HG03575 (cell line): ENCODE results near the gene CCDC183.
"Not testable (repeated sequence)": the region's sequence is repeated elsewhere in the genome, so short reads cannot be mapped to it uniquely, and the experiment has no call there.

Source experiments
- ATAC-seq: cut with Tn5 transposase; IDR thresholded peaks from one replicate; pipeline ENCODE4 v1.9.1; 2021; ENCODE audit not compliant: unreplicated experiment, insufficient number of reproducible peaks, low FRiP score; ENCODE audit errors: extremely low read depth

CCDC183 gene

DNA sequence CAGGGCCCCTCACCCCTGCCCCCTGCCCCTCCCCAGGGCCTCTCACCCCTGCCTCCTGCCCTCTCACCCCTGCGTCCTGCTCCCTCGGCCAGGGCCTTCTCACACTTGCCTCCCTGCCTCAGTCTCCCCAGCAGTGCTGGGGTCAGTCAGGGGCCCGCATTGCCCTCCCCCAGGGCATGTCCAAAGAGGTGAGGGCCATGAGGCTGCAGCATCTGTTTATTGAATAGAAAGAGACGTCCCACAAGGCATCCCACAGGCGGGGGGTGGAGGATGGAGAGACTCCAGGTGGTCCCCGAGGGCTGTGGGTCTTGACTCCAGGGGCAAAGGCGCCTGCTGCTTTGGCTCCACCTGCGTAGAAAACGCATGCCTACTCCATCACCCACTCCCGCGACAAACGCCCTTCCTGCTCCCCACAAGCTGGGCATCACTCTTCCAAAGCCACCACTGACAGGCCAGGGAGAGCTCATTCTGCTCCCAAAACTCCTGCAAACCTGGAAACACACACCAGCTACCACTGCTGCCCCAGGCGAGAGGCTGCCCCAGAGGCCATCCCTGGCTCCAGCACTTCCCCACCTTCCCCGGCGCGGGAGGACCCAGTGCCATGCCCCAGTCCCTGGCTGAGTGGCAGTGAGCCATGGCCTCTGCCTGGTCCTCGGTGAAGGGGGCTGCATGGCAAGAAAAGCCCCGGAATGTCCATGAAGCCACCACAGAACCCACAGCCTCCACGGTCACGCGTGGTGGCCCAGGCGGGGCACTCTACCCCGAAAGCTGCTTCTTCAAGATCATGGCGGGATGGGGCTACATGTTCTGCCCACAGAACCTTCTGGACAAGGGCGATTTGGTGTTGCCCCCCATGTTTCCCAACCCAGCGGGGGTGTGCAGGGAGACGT, 36.5 kb upstream of the CCDC183 start:
- ATAC-seq, result no peak

DNA sequence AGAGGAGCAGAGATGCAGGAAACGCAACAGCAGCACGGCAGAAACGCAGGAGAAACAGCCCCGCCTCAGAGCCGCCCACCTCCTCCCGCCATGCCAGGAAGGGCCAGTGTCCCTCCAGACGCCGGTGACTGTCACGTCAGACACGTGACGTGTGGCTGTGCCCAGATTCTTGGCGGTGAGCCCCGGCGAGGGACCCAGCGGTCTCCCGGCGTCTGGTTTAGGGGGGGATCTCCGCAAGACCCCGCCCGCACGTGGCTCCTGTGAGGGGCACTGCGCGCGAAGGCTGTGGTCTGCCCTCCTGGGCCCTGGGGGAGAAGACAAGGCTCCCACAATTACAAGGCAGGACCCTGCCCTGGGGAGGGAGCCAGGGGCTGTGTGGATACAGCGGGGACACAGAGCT, 35.7 kb upstream of the CCDC183 start:
- no peak for ATAC-seq

DNA sequence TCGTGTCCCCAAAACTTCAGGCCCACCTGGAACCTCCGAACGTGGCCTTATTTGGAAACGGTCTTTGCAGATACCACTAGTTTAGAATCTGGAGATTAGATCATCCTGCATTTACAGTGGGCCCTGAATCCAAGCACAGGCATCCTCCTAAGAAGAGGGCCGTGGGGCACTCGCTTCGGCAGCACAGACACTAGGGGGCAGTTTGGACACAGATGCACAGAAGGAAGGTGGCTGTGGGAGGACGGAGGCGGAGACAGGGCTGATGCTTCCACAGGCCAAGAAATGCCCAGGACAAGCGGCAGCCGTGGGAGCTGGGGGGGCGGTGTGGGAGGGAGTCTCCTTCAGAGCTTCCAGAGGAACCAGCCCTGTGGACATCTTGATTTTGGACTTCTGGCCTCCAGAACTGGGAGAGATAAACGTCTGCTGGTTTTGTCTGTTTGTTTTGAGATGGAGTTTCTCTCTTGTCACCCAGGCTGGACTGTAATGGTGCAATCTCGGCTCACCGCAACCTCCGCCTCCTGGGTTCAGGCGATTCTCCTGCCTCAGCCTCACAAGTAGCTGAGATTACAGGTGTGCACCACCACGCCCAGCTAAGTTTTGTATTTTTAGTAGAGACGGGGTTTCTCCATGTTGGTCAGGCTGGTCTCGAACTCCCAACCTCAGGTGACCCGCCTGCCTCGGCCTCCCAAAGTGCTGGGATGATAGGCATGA, 35.1 kb upstream of the CCDC183 start:
- not testable (repeated sequence) for ATAC-seq

DNA sequence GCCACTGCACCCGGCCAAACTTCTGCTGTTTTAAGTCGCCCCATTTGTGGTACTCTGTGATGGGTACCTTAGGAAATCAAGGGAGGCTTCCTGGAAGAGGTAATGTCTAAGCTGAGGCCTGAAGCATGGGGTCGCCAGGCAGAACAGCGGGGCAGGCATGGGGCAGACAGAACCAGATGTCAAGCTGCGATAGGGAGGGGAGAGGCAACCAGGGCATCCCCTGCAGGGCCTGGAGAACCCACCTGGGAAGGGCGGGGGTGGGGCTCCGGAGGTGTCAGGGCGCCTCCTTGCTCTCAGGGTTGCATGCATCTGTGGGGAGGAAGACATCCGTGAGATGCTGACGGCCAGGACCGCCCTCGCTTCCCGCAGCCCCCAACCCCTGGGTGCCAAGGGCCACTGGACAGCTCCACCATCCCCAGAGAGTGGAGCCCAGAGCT, 34.6 kb upstream of the CCDC183 start:
- no peak for ATAC-seq

DNA sequence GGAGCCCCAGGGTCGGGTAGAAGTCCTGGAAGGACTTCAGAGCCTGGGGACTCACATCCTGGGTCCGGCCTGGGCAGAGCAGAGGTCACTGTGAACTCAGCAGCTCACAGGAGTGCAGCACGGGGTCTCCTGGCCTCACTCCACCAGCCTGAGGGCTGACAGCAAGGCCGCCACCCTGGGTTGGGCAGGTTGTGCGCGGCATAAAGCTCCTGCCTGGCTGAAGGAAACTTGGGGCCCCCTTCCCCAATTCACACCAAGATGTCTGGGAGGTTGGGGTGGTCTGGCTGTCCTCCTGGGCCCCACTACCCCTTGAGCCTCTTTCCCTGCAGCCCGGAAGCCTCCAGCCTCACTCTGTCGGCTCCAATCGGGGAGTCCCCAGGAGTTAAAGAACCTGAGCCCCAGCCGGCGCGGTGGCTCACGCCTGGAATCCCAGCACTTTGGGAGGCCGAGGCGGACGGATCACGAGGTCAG, 33.9 kb upstream of the CCDC183 start:
- no peak for ATAC-seq

DNA sequence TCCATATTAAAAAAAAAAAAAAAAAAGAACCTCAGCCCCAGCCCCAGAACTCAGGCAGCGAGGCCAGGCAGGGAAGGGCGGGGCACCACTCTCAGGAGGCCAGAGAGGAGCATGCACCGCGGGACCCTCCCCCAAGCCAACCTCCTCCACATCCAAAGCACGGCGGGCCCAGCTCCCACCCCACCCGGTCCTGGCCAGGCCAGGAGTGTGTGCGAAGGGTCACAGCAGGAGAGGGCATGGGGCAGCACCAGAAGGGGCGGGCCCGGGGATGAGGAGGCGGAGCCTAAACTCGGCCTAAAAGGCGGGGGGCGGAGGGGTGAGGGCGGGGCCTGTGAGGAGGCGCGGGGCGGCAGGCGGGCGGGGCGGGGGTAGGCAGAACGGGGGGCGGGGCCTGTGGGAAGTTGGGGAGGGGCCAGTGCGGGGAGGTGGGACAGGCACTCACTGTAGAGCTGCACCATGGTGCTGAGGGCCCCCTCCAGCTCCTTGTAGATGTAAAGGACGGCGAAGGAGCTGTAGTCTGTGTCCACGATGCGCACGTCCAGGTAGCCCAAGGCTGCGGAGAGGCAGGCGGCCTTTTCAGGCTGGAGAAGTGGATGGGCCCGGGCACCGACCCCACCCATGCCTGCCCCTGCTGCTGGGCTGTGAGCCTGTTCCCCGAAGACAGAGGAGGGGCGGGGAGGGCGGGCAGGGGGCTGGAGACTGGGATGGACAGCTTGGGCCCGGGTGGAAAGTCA, 33.1 kb upstream of the CCDC183 start:
- no peak for ATAC-seq

DNA sequence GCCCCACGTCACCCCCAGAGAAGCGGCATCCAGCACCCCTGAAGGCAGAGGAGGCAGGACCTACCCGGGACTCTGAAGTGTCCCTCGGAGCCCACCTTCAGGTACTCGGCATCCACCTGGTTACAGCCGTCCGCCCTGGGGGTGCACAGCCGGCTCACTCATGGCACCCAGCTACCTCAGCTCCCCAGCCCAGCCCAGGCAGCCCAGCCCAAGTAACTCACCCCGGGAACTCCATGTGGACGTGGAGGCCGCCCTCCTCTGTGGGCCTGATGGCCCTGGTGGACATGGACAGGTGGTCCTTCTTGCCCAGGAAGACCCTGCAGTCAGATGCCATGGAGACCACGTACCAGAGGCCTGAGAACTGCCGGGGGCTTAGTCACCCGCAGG, 32.5 kb upstream of the CCDC183 start:
- ATAC-seq, result no peak

DNA sequence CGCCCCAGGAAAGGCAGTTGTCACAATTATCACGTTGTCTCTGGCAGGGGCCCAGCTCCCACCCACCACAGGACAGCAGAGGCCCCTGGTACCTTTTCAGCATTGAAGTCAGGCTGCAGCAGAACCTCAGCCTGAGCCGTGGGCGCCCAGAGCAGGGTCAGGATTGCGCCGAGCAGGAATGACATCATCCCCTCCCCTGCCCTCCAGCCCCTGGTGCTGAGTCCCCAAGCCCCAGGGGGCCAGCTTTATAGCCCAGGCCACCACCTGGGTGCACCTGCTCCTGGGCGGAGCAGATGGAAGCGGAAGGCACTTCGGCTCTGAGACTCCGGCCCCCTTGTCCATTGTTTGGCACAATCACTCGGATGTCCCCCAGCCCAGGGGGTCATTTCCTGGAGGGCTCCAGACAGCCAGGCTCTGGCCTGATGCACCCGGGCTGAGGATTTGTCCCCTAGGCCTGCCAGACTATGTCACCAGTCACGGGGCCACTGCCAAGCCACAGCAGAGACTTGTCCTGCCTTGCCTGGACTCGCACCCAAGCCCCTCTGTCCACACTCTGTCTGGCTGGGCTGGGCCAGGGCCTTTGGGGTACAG, 31.7 kb upstream of the CCDC183 start, which contains the start of gene LCN15:
LCN15 (minus strand) TSS at position 218 of the 591 bp plus-strand sequence; CDS start at position 188, 30 bp downstream.
- no peak for ATAC-seq

DNA sequence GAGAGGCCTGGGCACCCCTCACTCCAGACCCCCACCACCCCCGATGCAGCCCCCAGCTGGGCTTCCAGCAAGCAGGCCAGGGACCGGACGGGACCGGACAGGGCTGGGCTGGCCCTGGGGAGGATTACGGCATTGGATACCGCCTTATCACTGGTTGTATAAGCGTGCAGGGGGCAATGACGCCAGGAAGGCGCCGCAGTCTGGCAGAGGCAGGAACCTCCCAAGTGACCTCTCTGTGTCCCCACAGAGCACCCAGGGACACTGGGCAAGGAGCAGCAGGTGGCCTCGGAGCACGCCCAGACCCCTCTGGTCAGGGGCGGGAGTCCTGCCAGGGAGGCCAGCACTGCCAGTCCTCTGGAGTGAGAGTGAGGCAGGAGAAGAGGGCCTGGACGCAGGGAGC, 31.1 kb upstream of the CCDC183 start:
- ATAC-seq, result no peak

DNA sequence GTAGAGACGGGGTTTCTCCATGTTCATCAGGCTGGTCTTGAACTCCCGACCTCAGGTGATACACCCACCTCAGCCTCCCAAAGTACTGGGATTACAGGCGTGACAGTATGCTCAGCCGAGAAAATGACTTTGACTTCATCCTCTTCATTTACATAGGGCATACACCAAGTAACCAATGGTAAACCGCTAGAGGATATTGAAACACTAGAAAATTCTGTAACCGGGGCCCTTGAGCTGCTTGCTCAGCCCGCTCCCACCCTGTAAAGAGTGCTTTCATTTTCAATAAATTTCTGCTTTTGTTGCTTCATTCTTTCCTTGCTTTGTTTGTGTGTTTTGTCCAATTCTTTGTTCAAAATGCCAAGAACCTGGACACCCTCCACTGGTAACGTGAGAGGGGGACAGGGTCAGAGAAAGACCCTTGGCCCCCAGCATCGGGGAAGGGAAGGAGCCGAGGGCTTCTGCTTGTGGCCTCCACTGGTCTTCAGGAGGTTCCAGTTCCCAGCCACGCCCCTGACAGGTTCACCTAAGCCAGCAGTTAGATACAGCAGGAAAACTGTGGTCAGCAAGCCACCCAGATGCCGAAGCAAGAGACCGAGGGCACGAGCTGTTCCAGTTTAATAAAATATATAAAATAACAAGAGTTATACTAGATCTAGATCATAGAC, 30.3 kb upstream of the CCDC183 start:
- not testable (repeated sequence) for ATAC-seq

DNA sequence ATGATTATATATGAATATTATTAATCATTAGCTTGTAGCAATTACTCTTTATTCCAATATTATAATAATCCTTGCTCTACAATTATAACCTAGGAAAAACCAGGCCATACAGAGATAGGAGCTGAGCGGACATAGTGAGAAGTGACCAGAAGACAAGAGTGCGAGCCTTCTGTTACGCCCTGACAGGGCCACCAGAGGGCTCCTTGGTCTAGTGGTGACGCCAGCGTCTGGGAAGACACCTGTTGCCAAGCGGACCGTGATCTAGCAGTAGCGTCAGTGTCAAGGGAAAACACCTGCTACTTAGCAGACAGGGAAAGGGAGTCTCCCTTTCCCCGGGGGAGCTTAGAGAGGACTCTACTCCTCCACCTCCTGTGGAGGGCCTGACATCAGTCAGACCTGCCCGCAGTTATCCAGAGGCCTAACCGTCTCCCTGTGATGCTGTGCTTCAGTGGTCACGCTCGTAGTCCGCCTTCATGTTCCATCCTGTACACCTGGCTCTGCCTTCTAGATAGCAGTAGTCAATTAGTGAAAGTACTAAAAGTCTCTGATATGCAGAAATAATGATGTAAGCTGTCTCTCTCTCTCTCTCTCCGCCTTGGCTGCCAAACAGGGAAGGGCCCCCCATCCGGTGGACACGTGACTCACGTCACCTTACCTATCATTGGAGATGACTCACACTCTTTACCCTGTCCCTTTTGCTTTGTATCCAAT, 29.6 kb upstream of the CCDC183 start:
- not testable (repeated sequence) for ATAC-seq

DNA sequence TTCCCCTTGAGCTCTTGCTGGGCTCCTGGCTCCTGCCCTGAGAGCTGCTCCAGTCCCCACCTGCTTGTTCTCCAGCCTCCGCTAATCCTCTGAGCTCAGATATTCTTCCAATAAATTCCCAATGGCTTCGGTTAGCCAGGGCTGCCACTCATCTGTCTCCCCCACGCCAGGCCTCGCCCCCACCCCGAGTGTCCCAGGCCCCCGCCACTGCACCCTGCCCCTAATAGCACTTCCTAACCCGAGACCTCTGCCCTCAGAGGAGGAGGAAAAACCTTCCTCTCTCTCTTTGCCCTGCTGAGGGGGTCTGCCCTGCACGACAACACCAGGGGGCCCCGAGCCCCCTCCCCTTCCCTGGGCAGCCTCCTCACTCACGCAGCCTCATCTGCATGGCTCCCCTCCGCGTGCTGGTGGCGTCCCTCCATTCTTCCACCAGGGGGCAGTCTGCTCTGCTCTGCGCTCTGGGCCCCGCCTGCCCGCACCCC, 26.4 kb upstream of the CCDC183 start:
- ATAC-seq, result no peak

DNA sequence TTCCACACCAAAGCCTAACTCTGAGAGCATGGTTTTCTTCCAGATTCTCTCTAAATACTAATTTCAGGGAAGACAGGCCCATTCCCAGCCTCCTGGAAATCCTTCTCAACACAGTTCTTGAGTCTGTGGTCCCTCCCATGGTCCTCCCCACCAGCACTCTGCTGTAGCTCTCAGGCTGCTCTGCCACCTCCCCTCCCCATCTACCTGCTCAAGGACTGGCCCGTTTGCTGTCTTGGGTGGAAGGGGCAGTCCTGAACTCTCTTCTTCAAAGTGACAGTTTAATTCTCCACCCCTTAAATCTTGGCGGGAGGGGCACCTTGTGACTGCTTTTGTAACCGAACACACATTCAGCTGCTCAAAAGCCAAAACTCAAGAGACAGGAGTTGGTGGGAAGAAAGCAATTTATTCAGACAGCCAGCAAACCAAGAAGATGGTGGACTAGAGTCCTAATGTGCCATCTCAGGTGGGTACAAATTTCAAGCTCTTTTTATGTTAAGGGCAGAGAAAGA, 24.2 kb upstream of the CCDC183 start:
- ATAC-seq, result no peak

DNA sequence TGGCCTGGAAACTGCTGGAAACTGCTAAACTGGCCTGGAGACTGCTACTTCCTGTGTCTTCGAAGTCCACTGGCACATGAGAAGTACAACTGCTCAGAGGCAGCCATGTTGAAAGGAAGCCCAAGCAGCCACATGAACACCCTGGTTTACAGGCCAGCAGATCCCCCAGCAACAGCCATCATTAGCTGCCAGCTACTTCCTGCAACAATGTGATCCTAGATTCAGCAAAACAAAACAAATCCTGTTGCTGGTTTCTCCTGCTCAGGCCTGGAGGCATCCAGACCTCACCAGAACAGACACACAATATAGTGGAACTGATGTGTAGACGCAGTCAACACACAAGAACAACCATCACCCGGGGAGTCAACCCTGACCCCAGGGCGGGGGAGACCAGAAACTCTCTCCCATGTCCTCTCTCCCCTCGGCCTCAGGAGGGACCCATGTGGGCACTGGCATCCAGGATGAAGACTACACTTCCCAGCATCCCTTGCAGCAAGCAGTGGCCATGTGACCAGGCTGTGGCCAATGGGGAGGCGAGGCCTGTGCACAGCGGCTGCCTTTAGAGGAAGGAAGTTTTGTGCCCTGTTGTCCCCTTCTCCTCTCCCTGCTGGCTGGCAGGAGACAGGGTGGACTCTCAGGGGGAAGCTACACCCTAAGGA, 22.6 kb upstream of the CCDC183 start:
- no peak for ATAC-seq

DNA sequence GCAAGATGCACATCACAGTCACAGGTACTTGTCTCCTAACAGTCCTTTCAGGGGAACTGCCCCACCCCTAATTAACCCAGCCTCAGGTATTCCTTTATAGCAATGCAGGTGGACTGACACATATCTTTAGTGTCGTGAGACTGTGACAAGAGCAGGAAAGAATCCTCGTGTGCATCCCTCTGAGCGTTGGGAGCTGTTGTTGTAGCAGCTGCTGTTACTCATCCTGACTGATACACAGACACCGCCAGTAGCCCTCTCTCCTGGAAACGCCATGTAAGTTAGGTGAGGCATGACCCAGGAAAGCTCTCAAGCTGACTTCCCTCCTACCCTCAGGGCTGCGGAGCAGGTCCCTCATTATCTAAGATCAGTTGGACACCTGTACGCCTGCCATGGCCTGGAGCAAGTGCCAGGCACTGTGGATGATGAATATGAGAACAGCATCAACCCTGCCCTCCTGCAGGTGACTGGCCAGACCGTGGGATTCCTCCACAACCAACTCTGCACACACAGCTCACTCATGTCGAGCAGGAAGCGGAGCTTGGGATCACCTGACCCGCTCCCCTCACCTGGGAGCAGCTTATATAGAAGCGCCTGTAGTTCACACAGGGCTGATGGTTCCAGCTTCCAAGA, 21.6 kb upstream of the CCDC183 start:
- ATAC-seq, result no peak

DNA sequence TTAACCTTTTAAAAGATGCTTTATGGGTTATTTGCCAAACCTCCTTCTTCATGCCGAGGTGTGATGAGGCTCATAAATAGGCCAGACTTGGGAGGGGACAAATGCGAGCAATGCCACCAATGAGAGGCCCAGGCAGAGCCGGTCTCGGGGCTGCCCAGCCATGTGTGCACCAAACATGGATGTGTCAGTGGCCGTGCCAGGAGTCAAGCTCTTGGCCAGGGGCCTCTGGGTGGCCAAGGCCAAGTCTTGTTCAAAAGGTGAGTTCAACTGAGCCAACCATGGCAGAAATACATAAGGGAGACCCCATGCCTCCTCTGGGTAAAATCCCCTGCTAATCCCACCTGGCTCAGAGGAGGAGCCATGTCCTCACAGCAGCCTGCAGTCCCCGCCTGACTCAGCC, 20.9 kb upstream of the CCDC183 start:
- no peak for ATAC-seq

DNA sequence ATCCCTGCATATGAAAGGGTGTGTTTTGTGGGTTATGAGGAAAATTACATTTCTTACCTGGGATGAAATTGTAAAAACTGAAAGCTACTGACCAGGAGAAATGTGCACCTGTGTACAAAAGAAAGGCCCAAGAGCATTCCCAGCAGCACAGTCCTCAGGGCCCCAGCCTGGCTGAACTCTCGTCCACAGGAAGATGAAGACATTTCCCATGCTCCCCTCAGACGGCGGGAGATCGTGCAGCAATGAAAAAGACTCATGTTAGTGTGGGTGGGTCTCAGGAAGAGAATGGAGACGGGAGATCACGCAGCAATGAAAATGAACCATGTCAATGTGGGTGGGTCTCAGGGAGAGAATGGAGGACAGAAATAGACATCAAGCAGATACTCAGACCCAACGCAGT, 19.2 kb upstream of the CCDC183 start:
- ATAC-seq, result no peak
